ENCODE results near the gene FKBP10.
"Not testable (repeated sequence)": the region's sequence is repeated elsewhere in the genome, so short reads cannot be mapped to it uniquely, and the experiment has no call there.

The FKBP10 gene

DNA sequence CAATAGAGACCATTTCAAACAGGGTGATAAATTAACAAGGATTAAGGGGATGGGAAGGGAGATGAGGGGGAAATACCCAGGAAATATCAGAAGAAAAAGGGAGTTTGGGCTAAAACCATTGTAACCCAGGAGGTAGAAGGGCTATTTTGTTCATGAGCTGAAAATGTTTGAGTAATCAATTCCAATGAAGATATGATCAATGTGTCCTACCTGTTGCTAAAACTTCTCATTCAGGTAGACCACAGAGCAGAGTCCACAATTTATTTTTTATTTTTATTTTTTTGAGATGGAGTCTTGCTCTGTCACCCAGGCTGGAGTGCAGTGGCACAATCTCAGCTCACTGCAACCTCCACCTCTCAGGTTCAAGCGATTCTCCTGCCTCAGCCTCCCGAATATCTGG, 26.6 kb downstream of the FKBP10 start:
- not testable (repeated sequence) for DNase-seq

DNA sequence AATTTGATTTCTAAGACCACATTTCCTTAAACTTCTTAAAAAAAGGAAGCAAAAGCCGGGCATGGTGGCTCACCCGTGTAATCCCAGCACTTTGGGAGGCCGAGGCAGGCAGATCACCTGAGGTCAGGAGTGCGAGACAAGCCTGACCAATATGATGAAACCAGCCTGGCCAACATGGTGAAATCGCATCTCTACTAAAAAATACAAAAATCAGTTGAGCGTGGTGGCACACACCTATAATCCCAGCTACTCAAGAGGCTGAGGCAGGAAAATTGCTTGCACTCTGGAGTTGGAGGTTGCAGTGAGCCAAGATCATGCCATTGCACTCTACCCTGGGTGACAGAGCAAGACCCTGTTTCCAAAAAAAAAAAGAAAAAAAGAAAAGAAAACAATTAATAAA, 28.0 kb downstream of the FKBP10 start:
- not testable (repeated sequence) for DNase-seq

GRCh38 chr17:41844971-41845370, 32.2 kb downstream of the FKBP10 start:
- DNase-seq = no peak

GRCh38 chr17:41848788-41849187, 36.0 kb downstream of the FKBP10 start:
- no peak for DNase-seq

DNA sequence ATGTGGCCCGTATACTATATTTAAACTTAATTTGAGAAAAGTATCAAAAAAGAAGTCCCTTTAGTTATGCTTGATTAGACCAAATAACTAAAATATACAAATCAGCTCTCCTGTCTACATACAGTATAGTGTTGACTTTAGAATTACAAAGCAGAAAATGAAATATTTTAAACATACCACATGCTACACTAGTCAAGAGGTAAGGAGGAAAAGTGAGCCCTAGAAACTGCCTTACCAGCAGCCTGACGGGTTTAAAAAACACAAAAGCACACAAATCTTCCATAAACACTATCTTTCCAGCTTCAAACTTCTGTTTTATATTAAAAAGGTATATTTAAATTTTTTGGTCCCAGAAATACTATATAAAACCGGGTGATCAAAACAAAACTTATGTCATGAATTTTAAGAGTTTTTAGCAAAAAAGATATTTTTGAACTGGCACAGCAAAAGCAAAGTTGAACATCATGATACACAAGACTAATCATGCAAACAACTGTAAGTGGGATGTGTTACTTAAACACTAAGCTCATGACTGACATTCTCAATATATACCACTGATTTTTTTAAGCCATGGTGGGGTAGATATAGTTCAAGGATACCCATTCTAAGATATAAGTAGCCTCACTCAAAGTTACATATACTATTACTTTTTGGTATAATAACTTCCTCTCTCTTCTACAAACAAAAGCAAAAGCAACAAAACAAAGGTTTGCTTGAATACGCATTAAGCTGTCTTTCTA, 36.6 kb downstream of the FKBP10 start:
- no peak for DNase-seq

- not testable (repeated sequence) for DNase-seq
Measured at GRCh38 chr17:41851382-41851781, 38.6 kb downstream of the FKBP10 start.

- DNase-seq = no peak
Measured at GRCh38 chr17:41860254-41860931, 47.6 kb downstream of the FKBP10 start.

GRCh38 chr17:41863074-41863848, 50.5 kb downstream of the FKBP10 start:
- DNase-seq = no peak

- DNase-seq = no peak
Measured at GRCh38 chr17:41864498-41864835, 51.7 kb downstream of the FKBP10 start.

DNA sequence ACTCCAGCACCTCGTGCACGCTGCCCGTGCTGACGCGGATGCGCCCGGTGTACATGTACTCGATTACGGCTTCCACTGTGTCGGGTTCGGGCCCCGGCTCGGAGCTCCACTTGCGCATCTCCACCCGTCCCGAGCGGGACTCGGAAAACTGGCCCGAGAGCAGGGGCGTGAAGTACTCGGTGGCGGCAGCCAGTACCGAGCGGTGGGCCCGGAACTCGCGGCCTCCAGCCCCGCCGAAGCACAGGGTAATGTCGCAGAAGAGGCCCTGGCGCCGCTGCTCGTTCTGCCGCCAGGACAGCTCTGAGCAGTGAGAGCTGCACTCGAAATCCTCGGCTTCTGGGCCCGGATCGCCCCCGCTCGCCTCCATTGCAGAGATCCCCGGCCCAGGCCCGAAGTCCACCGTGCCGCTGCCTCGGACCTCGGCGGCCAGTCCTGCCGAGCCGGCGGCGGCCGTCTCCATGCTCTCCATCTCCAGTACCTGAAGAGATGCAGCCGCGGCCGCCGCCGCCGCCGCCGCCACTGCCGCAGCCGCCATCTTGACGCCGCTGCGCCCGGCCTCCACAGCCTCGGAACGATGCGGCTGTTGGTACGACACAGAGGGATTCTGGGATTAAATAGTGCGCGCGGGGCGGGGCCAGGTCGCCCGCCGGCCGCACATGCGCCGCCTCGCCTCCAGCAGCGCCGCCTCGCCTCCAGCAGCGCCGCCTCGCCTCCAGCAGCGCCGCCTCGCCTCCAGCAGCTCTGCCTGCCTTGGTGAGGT, 52.2 kb downstream of the FKBP10 start, which contains the start of gene KLHL11:
Gene KLHL11, minus strand, starts transcription at position 588 of the 760 bp plus-strand sequence. Its CDS starts 53 bp downstream, at position 535.
- peak; percentile 89 for DNase-seq

DNA sequence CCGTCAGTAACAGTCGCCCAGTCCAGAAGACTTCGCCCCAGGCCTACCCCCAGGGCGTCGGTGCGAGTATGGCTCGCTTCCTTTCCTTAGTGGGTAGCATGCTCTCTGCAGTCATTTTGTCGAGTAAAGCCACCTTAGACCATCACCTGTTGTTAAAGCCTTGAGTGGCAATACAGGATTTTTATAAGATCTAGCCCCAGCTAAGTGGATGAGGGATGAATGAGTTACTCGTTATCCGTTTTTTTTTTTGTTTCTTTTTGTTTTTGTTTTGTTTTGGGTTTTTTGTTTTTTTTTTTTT, 52.7 kb downstream of the FKBP10 start:
- no peak for DNase-seq

DNA sequence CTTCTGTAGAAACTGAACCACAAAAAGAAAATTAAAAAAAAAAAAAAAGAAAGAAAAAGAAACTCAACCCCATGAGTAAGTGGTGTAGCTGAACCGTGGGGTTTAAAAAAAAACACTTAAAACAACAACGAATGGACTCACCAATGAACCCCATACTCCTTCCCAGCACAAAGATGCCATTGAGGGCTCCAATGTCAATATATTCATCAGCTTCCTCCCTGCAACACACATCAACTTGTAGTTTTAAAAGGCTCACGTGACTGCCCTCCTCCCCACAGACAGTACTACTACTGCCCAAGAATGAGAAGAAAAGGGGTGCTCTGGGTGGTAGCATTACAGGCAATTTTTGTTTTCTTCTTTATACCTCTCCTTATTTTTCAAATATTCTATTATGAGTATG, 55.8 kb downstream of the FKBP10 start:
- DNase-seq = no peak

GRCh38 chr17:41869426-41869825, 56.6 kb downstream of the FKBP10 start:
- DNase-seq = no peak

GRCh38 chr17:41870097-41870496, 57.3 kb downstream of the FKBP10 start:
- no peak for DNase-seq

DNA sequence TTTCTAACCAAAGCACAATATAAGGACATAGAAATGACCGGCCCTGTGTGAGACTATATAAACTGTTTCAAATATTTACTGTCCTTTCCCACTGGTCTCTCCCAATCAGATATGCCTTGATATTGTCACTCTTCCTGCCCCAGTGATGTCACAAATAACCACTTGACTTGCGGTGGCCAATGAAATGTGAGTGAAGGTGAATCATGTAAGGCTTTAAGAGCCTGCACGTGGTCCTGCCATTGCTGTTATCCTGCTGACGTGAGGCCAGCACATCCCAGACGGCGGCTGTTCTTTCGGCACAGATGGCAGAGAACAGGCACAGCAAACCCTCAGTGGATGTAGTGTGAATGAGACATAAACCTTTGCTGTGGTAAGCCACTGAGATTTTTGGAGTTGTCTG, 57.8 kb downstream of the FKBP10 start:
- DNase-seq = no peak

- no peak for DNase-seq
Measured at GRCh38 chr17:41871789-41872188, 59.0 kb downstream of the FKBP10 start.
